Hepatocyte (in vitro differentiated cells): ENCODE results near the gene FARP1. TPM values are rescaled to one million over a fixed set of nuclear protein-coding genes. Genes with fewer than 3 reads are reported as not detected.
A peak's percentile ranks its signal among the peaks of the same experiment; 100 is the strongest.
"Not testable (repeated sequence)": the region's sequence is repeated elsewhere in the genome, so short reads cannot be mapped to it uniquely, and the experiment has no call there.

ENCODE experiments used
- DNase-seq: peaks from one replicate; pipeline ENCODE4 v3.0.0-alpha.2; 2016; ENCODE audit warnings: low spot score
- H2AFZ ChIP-seq: fragments of 200-600 bp; sonication (generic); 2 replicates; pipeline ENCODE4 v1.6.0; 2016; ENCODE audit warnings: antibody characterized with exemption, mild to moderate bottlenecking
- H3K27ac ChIP-seq: fragments of 200-600 bp; sonication (generic); 2 replicates; pipeline ENCODE4 v1.5.1; 2016; ENCODE audit warnings: mild to moderate bottlenecking
- H3K27me3 ChIP-seq: fragments of 200-600 bp; sonication (generic); 2 replicates; pipeline ENCODE4 v1.6.1; 2016
- H3K36me3 ChIP-seq: fragments of 200-600 bp; sonication (generic); replicated peaks from 2 replicates; pipeline ENCODE4 v1.5.1; 2016; ENCODE audit warnings: low read depth; ENCODE audit not compliant: insufficient read depth
- H3K4me1 ChIP-seq: fragments of 200-600 bp; sonication (generic); 2 replicates; pipeline ENCODE4 v1.5.1; 2016; ENCODE audit warnings: mild to moderate bottlenecking, moderate library complexity; ENCODE audit not compliant: insufficient read depth
- H3K4me2 ChIP-seq: fragments of 200-600 bp; sonication (generic); 2 replicates; pipeline ENCODE4 v1.6.0; 2016
- H3K4me3 ChIP-seq: fragments of 200-600 bp; sonication (generic); 2 replicates; pipeline ENCODE4 v1.5.1; 2016; ENCODE audit warnings: mild to moderate bottlenecking
- H3K79me2 ChIP-seq: fragments of 200-600 bp; sonication (generic); 2 replicates; pipeline ENCODE4 v1.6.0; 2017; ENCODE audit warnings: mild to moderate bottlenecking
- H3K9me2 ChIP-seq: fragments of 200-600 bp; sonication (generic); replicated peaks from 2 replicates; pipeline ENCODE4 v1.6.0; 2017; ENCODE audit warnings: mild to moderate bottlenecking; ENCODE audit not compliant: insufficient read depth
- H3K9me3 ChIP-seq: fragments of 200-600 bp; sonication (generic); 2 replicates; pipeline ENCODE4 v1.5.1; 2016; ENCODE audit warnings: low read depth, mild to moderate bottlenecking
- H4K20me1 ChIP-seq: fragments of 200-600 bp; sonication (generic); 2 replicates; pipeline ENCODE4 v1.6.0; 2016; ENCODE audit warnings: mild to moderate bottlenecking; ENCODE audit not compliant: insufficient read depth, poor library complexity, severe bottlenecking
- CTCF ChIP-seq: fragments of 200-600 bp; sonication (generic); IDR thresholded peaks from 2 replicates; pipeline ENCODE4 v1.5.1; 2016; ENCODE audit warnings: antibody characterized with exemption, mild to moderate bottlenecking; ENCODE audit not compliant: poor library complexity
- EZH2 ChIP-seq: fragments of 200-600 bp; sonication (generic); IDR thresholded peaks from 2 replicates; pipeline ENCODE4 v1.6.1; 2016; ENCODE audit warnings: antibody characterized with exemption, mild to moderate bottlenecking, borderline replicate concordance
- EZH2phosphoT487 ChIP-seq: fragments of 200-600 bp; sonication (generic); IDR thresholded peaks from one replicate; pipeline ENCODE4 v1.6.1; 2018; ENCODE audit warnings: antibody characterized with exemption, mild to moderate bottlenecking, low read depth, moderate library complexity; ENCODE audit not compliant: unreplicated experiment, severe bottlenecking
- WGBS: methylation state at CpG from one replicate; pipeline ENCODE4 v1.1.6; 2016; ENCODE audit warnings: low lambda C conversion rate; ENCODE audit errors: missing lambda C conversion rate; 5-methylcytosine and 5-hydroxymethylcytosine counted together
- polyA plus RNA-seq: library from polyadenylated mRNA; unstranded; fragments of >200 nt; fragmentation: Nextera tagmentation; extraction: Ambion mirVana; gene quantifications from 2 replicates; pipeline ENCODE4 v1.2.1, GENCODE V29; 2016
- total RNA-seq: library from RNA; depleted of rRNA; stranded (reverse); fragments of >200 nt; gene quantifications from 2 replicates; pipeline ENCODE4 v1.2.3, GENCODE V29; 2014

FARP1 gene
- total and polyA plus RNA-seq, 2 experiments from 2014 or later, result 35.5 to 68.7 TPM

DNA sequence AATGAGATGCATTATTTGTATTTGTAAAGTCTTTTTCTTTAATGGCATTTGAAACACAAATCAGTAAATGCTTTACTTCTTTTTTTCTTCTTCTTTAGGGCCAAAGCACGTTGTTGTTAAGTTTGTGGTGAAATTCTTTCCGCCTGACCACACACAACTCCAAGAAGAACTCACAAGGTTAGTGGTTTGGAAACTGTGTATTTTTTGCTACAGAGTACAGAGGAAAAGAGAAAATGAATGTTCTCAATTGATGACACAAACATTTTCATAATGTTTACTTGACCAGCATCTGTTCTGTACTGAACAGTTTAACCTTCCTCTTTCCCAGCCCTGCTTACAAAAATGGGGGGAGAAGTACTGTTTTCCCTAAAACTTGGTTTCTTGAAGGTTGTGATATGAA, 225.1 kb downstream of the FARP1 start:
- no peaks in the 10 kb centered on the region for H3K27me3 ChIP-seq
- H3K79me2 ChIP-seq, result peaks cover 15% of the 10 kb centered on the region
- no peak overlapping the region for H3K4me2 ChIP-seq
- TF ChIP-seq CTCF, result no peak
- TF ChIP-seq EZH2phosphoT487, result no peak
- no peak for TF ChIP-seq EZH2
- H3K4me3 ChIP-seq, result no peak overlapping the region
- no peaks in the 10 kb centered on the region for H3K9me2 ChIP-seq
- H4K20me1 ChIP-seq, result no peaks in the 10 kb centered on the region
- H3K36me3 ChIP-seq, result no peaks in the 10 kb centered on the region
- peak overlapping the region; percentile 11 for H3K27ac ChIP-seq
- H2AFZ ChIP-seq, result no peak overlapping the region
- H3K4me1 ChIP-seq, result peaks cover 5% of the 10 kb centered on the region
- no peak for DNase-seq
- 83% methylated on average over 2 of the region's 2 CpGs for WGBS
- no peaks in the 10 kb centered on the region for H3K9me3 ChIP-seq

DNA sequence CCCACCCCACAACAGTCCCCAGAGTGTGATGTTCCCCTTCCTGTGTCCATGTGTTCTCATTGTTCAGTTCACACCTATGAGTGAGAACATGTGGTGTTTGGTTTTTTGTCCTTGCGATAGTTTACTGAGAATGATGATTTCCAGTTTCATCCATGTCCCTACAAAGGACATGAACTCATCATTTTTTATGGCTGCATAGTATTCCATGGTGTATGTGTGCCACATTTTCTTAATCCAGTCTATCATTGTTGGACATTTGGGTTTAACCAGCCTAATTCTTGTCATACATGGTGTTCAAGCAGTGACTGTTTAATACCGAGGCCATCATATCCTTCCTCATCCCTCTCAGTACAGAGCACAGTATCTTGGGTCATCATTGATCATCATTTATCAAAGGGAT, 226.6 kb downstream of the FARP1 start:
- not testable (repeated sequence) for H3K9me2 ChIP-seq, H3K9me3 ChIP-seq, H3K4me1 ChIP-seq, H3K36me3 ChIP-seq, DNase-seq, H3K4me3 ChIP-seq, H3K4me2 ChIP-seq, H2AFZ ChIP-seq, H4K20me1 ChIP-seq, H3K27ac ChIP-seq, H3K27me3 ChIP-seq
- WGBS, result 90% methylated on average over 2 of the region's 2 CpGs
- H3K79me2 ChIP-seq, result peaks cover 15% of the 10 kb centered on the region

- peaks cover 5% of the 10 kb centered on the region for H3K4me1 ChIP-seq
- no peak overlapping the region for H3K27ac ChIP-seq
- DNase-seq, result no peak
- no peak for TF ChIP-seq EZH2
- no peak overlapping the region for H3K4me3 ChIP-seq
- no peaks in the 10 kb centered on the region for H3K36me3 ChIP-seq
- no peaks in the 10 kb centered on the region for H3K27me3 ChIP-seq
- no peaks in the 10 kb centered on the region for H4K20me1 ChIP-seq
- H2AFZ ChIP-seq, result no peak overlapping the region
- H3K9me3 ChIP-seq, result no peaks in the 10 kb centered on the region
- no peak overlapping the region for H3K4me2 ChIP-seq
- H3K9me2 ChIP-seq, result no peaks in the 10 kb centered on the region
- H3K79me2 ChIP-seq, result peaks cover 18% of the 10 kb centered on the region
- 98% methylated on average over 4 of the region's 4 CpGs for WGBS
Measured at GRCh38 chr13:98370261-98370660, 227.4 kb downstream of the FARP1 start.

- no peak for TF ChIP-seq EZH2
- TF ChIP-seq EZH2phosphoT487, result no peak
- no peak for TF ChIP-seq CTCF
- Histone ChIP-seq H3K4me2 (peak overlapping the region; percentile 51), H3K36me3 (no peaks in the 10 kb centered on the region), H3K27ac (peak overlapping the region; percentile 74), H3K27me3 (no peaks in the 10 kb centered on the region), H4K20me1 (no peaks in the 10 kb centered on the region), H3K4me1 (peaks cover 5% of the 10 kb centered on the region), H3K9me3 (no peaks in the 10 kb centered on the region), H3K4me3 (no peak overlapping the region), H3K79me2 (peaks cover 20% of the 10 kb centered on the region), H2AFZ (no peak overlapping the region), H3K9me2 (no peaks in the 10 kb centered on the region)
- WGBS, result 66% methylated on average over 16 of the region's 16 CpGs
- DNase-seq, result peak; percentile 35
Measured at GRCh38 chr13:98370806-98371515, 228.1 kb downstream of the FARP1 start.
